ENCODE measurements around the gene OR56A4. TPM values are rescaled to one million over a fixed set of nuclear protein-coding genes. Genes with fewer than 3 reads are reported as not detected.

Gene OR56A4
- total RNA-seq (not detected), polyA plus RNA-seq (not detected)
- long read RNA-seq, donor 1, result 0 reads
- long read RNA-seq, donor 2, result 0 reads
- long read RNA-seq, donor 3, result 0 reads
- long read RNA-seq, donor 4, result 0 reads
- long read RNA-seq, donor 5, result 0 reads
- long read RNA-seq, donor 6, result 0 reads
- long read RNA-seq, donor 7, result 0 reads
- long read RNA-seq, donor 8, result 0 reads
- long read RNA-seq, donor 9, result 0 reads
- long read RNA-seq, donor 10, result 0 reads

- H3K36me3 ChIP-seq, result no peaks in the 10 kb centered on the region
- no peak for DNase-seq
- intact Hi-C loops (cut with DNase I; ENCODE audit: low total_unique reads), result no loop called here
- H3K27ac ChIP-seq, result no peak within 1 kb of the TSS
- H3K4me3 ChIP-seq, result no peak within 1 kb of the TSS
- no peaks in the 10 kb centered on the region for H3K27me3 ChIP-seq
- TF ChIP-seq EP300 (IDR thresholded peaks at IDR 0.05) (no peak), POLR2A (IDR thresholded peaks at IDR 0.05) (no peak), CTCF (IDR thresholded peaks at IDR 0.05) (no peak), POLR2AphosphoS5 (IDR thresholded peaks at IDR 0.05) (no peak)
- H3K9me3 ChIP-seq, result no peaks in the 10 kb centered on the region
- H3K4me1 ChIP-seq, result no peaks in the 10 kb centered on the region
Measured at GRCh38 chr11:6006846-6007245, at the start of gene OR56A4. Gene OR56A4, minus strand, starts transcription at chr11:6006946. Its CDS starts 3,954 bp downstream, at chr11:6002992.

GRCh38 chr11:6055569-6055968, 48.8 kb upstream of the OR56A4 start:
- H3K4me1 ChIP-seq, result no peaks in the 10 kb centered on the region
- H3K4me3 ChIP-seq, result no peak overlapping the region
- H3K27me3 ChIP-seq, result no peaks in the 10 kb centered on the region
- H3K36me3 ChIP-seq, result no peaks in the 10 kb centered on the region
- no peak for DNase-seq
- H3K9me3 ChIP-seq, result no peaks in the 10 kb centered on the region
- intact Hi-C loops (cut with DNase I; ENCODE audit: low total_unique reads), result no loop called here
- H3K27ac ChIP-seq, result no peak overlapping the region
- TF ChIP-seq POLR2A (IDR thresholded peaks at IDR 0.05) (no peak), POLR2AphosphoS5 (IDR thresholded peaks at IDR 0.05) (no peak), EP300 (IDR thresholded peaks at IDR 0.05) (no peak), CTCF (IDR thresholded peaks at IDR 0.05) (no peak)

DNA sequence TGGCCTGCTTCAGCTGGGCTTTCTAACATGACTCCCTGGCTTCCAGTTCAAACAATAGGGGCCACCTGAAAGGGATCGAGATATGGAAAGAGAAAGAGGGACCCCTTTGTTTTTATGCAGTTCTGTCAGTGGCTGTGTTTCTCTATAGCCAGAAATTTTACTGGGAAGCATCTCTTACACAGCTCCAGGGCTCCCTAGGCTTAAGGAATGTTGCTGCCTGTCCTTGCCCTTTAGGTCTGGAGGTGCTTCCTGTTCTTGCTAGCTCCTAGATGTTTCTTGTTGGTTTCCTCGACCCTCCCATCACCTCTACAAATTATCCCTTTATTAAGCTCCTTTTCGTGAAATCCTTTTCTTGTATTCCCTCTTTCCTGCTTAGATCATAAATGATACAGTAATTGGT, 45.6 kb upstream of the OR56A4 start:
- no peaks in the 10 kb centered on the region for H3K4me1 ChIP-seq
- intact Hi-C loops (cut with DNase I; ENCODE audit: low total_unique reads), result no loop called here
- no peak overlapping the region for H3K4me3 ChIP-seq
- H3K36me3 ChIP-seq, result no peaks in the 10 kb centered on the region
- H3K27me3 ChIP-seq, result no peaks in the 10 kb centered on the region
- no peak for DNase-seq
- H3K27ac ChIP-seq, result no peak overlapping the region
- TF ChIP-seq EP300 (IDR thresholded peaks at IDR 0.05) (no peak), CTCF (IDR thresholded peaks at IDR 0.05) (no peak), POLR2A (IDR thresholded peaks at IDR 0.05) (no peak), POLR2AphosphoS5 (IDR thresholded peaks at IDR 0.05) (no peak)
- 42 to 55% (median 49%) methylated on average over 3 of the region's 3 CpGs for WGBS, 5 donors
- H3K9me3 ChIP-seq, result no peaks in the 10 kb centered on the region

DNA sequence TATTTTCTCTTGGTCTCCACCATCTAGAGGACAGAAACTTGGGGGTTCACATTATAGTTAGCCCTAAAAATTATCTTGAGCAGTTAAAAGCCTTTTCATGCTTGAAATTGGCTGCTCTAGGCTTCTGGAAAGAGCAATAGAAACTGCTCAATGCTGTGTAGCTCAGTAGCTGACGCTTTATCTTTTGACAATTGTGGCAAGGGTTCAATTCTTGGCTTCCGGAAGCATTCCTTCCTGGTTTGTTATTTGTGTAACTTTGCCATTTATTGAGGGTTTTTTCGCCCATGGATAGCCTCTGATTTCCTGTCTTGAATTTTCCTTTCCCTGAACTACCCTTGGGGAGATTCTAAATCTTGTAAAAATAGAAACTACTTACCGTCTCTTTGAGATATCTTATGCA, 34.1 kb upstream of the OR56A4 start:
- Histone ChIP-seq H3K27me3 (no peaks in the 10 kb centered on the region), H3K27ac (no peak overlapping the region), H3K36me3 (no peaks in the 10 kb centered on the region), H3K9me3 (no peaks in the 10 kb centered on the region), H3K4me3 (no peak overlapping the region), H3K4me1 (no peaks in the 10 kb centered on the region)
- DNase-seq, result no peak
- TF ChIP-seq EP300 (IDR thresholded peaks at IDR 0.05), result no peak
- no peak for TF ChIP-seq POLR2A (IDR thresholded peaks at IDR 0.05)
- TF ChIP-seq CTCF (IDR thresholded peaks at IDR 0.05), result no peak
- TF ChIP-seq POLR2AphosphoS5 (IDR thresholded peaks at IDR 0.05), result no peak
- intact Hi-C loops (cut with DNase I; ENCODE audit: low total_unique reads), result no loop called here
- 31 to 46% (median 39%) methylated on average over 4 of the region's 4 CpGs for WGBS, 5 donors
